HG02885 (cell line): ENCODE results near the gene VRK1.
"Not testable (repeated sequence)": the region's sequence is repeated elsewhere in the genome, so short reads cannot be mapped to it uniquely, and the experiment has no call there.

Experiments
- ATAC-seq: cut with Tn5 transposase; IDR thresholded peaks from one replicate; pipeline ENCODE4 v1.9.1; 2021; ENCODE audit warnings: mild to moderate bottlenecking; ENCODE audit not compliant: unreplicated experiment, poor library complexity

Gene VRK1

DNA sequence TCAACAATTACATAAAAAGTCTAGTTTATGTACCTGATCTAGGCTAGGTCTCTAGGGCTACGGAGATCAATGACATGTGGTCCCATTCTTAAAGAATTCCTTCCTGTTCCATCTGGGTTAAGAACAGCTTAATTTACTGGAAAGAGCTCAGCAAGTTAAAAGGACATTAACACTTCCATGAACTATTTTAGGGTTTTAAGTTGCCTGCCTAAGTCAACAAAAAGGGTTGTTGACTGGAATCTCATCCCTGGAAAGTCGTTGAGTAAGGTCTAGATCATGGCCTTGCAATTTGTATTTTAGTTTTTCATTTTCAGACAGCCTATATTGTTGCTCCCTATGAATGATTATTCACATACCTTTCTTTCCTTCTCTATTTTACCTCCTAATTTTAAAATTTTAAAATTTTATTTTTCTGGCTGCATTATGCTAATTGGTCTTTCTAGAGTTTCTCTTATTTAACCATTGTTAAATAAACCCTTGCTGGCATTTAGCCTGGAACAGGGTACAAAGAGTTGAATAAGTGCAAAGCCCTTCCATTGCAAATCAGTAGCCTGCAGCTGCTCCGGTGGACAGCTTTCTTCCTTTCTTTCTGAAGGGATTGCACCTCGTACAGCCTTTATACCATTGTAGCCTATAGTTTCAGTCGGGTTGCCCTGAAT is 66.3 kb downstream of the VRK1 start:
- no peak for ATAC-seq

- no peak for ATAC-seq
Measured at GRCh38 chr14:96863986-96864330, 66.8 kb downstream of the VRK1 start.

DNA sequence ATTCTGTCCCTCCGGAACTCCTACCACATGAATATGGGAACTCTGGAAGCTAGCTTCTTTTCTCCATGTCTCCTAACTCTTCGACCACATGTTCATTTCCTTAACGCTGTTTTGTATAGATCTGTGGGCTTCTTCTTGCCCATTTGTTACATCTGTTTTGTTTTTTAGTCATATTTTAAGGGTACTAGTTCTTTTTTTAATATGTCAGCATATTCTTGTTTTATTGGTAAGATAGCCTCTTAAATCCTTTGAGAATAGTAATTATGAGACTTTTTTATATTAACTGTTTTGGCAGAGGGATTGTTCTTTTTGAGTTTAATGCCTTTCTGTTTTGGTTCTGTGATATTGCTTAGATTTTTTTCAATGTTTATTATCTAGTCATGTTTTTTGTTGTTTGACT is 70.5 kb downstream of the VRK1 start:
- no peak for ATAC-seq

DNA sequence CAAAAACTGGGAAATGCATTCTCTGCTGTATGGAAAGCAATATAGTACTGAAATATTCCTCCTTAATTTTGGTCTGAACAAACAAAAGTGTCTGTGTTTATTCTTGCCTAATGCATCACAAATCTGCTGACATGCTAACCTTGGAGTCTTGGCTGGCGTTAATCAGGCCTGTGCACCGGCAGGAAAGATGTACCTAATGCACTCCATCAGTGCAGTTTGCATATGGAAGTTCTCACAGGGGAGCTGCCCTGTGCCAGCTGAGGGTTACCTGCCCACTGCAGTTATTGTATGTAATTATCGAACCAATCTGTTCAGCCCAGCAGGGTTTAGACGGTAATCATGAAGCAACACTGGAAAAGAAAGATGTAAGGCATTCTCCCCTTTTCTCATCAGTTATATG is 76.9 kb downstream of the VRK1 start:
- no peak for ATAC-seq

GRCh38 chr14:96876747-96877146 is 79.6 kb downstream of the VRK1 start:
- no peak for ATAC-seq

DNA sequence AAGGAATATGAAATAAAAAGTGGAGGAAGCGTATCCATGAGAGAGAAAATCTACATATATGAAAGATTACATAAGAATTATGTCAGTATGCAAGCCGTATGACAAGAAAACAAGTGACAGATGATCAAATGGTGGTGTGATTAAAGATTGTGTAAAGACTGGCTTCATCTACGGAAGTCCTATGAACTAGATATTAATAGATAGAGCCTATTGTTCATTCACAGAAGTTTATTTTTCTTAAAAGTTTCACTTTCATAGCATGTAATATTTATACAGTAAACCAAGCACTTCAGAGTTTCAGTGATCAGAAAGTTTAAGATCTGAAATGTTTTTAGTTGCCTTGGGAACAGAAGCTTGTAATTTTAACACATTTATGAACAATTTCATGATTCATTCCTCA is 84.5 kb downstream of the VRK1 start:
- ATAC-seq = peak; percentile 47

DNA sequence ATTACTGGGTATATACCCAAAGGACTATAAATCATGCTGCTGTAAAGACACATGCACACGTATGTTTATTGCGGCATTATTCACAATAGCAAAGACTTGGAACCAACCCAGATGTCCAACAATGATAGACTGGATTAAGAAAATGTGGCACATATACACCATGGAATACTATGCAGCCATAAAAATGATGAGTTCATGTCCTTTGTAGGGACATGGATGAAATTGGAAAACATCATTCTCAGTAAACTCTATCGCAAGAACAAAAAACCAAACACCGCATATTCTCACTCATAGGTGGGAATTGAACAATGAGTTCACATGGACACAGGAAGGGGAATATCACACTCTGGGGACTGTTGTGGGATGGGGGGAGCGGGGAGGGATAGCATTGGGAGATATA is 86.8 kb downstream of the VRK1 start:
- not testable (repeated sequence) for ATAC-seq

GRCh38 chr14:96888158-96888557 is 91.0 kb downstream of the VRK1 start:
- ATAC-seq = peak; percentile 85

- ATAC-seq = no peak
Measured at GRCh38 chr14:96888593-96888992, 91.4 kb downstream of the VRK1 start.

- no peak for ATAC-seq
Measured at GRCh38 chr14:96889091-96889490, 91.9 kb downstream of the VRK1 start.

GRCh38 chr14:96893966-96894622 is 96.9 kb downstream of the VRK1 start:
- ATAC-seq = no peak

DNA sequence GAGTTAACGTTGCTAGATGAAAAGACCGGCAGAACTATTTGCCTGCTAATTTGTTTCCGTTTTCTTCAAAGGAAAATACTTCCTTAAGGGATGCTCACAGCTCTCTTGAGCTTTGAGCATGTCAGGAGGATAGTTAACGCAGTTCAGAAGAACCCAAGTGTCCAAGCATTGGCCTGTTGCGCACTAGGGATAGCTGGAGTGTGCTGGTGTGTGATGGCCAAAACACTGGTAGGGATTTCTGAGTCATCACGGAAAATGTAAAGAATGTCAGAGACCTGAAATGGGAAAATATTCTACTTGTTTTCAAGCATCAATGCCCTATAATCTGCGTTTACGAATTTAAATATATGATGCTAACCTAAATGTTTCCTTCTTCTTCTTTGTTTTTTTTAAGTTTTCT is 97.8 kb downstream of the VRK1 start:
- ATAC-seq = no peak

DNA sequence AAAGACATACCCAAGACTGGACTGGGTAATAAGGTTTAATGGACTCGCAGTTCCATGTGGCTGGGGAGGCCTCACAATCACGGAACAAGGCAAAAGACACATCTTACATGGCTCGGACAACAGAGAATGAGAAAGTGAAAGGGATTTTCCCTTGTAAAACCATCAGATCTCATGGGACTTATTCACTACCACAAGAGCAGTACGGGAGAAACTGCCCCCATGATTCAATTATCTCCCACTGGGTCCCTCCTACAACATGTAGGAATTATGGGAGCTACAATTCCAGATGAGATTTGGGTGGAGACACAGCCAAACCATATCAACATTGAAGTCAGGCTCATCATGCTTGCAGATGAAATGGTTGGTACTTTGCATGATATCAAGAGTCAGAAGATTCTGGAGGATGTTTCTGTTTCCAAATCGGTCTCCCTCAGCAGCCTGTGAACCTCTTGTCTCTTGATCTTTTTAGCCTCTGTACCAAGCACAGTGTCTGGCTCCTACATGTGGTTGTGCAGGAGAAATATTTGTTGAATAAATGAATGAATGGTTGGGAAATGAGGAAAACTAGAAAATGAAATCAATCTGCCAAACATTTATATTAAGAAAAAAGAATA is 98.6 kb downstream of the VRK1 start:
- peak; percentile 87 for ATAC-seq

GRCh38 chr14:96897184-96897583 is 100.0 kb downstream of the VRK1 start:
- no peak for ATAC-seq

GRCh38 chr14:96901227-96901626 is 104.0 kb downstream of the VRK1 start:
- peak; percentile 83 for ATAC-seq

DNA sequence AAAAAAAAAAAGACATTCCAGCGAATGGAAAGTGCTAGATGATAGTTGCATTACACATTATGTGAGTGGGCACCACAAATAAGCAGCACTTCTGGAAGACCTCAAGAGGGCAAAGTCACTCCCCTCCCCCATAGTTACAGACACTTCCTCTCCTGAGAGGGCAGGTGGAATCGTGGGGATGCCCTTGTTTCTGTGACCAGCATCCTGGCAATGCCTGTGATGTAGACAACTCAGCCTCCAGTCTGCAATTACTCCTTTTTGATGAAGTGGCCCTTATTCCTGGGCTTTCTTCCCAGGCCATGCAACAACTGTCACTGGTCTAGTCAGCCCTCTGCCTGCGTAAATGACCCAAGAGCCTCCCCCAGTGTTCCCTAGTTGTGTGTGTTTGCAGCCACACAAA is 104.8 kb downstream of the VRK1 start:
- ATAC-seq = no peak

- no peak for ATAC-seq
Measured at GRCh38 chr14:96903444-96904023, 106.4 kb downstream of the VRK1 start.

DNA sequence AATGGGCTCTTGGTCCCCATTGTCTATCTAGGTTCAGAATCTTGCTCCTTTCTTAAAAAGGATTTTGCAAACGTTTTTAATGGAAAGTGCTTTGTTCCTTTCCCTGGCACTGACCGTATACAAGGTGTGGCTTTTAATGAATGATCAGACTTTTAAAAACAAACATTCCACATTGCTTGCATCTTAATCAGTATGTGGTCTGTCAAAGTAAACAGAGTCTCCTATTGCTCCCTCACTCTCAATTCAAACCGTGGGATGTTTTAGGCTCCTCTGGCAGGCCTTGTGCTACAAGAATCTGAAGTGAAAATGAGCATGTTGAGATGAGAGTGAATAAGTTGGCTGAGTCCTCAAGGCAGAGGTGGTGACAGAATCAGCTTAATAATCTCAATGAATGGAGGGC is 107.0 kb downstream of the VRK1 start:
- no peak for ATAC-seq

DNA sequence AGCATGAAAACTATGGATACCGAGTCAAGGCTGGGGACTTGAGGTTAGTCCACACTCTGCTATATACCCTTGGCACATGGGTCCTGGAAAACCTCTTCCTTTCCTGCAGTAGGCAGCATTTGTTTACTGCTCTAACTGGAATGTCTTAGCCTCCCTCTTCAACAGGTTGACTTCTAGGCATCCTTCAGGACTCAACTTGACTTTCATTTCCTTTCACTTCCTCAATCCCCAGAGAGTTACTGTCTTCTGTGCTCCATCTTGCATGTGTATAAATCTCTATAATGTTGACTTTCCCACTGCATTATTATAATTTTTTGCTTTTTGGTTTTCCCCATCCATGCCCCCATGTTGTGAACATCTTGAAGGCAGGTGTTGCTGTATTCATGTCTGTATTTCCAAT is 107.9 kb downstream of the VRK1 start:
- ATAC-seq = no peak

GRCh38 chr14:96905825-96906224 is 108.6 kb downstream of the VRK1 start:
- ATAC-seq = no peak

GRCh38 chr14:96906434-96906833 is 109.3 kb downstream of the VRK1 start:
- ATAC-seq = no peak
